H1 (cell line): Measurements from ENCODE around the gene SPSB3.

ENCODE experiments used
- CTCF ChIP-seq, 3 experiments: IDR thresholded peaks; 1 replicate in 2 of 3; 2 replicates in 1 of 3; pipeline versions ENCODE4 v1.5.1 to v1.6.1; 2011; ENCODE audit warnings: low read length in 3 of 3, mild to moderate bottlenecking in 3 of 3, inconsistent platforms in 2 of 3, low read depth in 1 of 3, moderate library complexity in 1 of 3; ENCODE audit not compliant: insufficient read depth in 1 of 3; ENCODE audit errors: control extremely low read depth in 1 of 3
- RFX5 ChIP-seq: IDR thresholded peaks from 2 replicates; pipeline ENCODE4 v1.6.1; 2011; ENCODE audit warnings: low read depth, low read length, improper control_type of control experiment, borderline replicate concordance
- TAF1 ChIP-seq: IDR thresholded peaks from 2 replicates; pipeline ENCODE4 v1.6.1; 2011; ENCODE audit warnings: mild to moderate bottlenecking, low read depth, low read length

GRCh38 chr16:1791943-1792812 lies 9.8 kb upstream of the SPSB3 start:
- no peak for TF ChIP-seq CTCF (IDR thresholded peaks at IDR 0.05; ENCODE audit: control extremely low read depth in 1 of 3, insufficient read depth in 1 of 3, low read depth in 1 of 3, low read length in 3 of 3)
- no peak for TF ChIP-seq RFX5
- no peak for TF ChIP-seq TAF1
